Motor neuron (in vitro differentiated cells): ENCODE measurements around the gene TMEM51. TPM values are rescaled to one million over a fixed set of nuclear protein-coding genes. Genes with fewer than 3 reads are reported as not detected.

Experiments used
- ATAC-seq, 8 experiments: fragments of 200-7000 bp; cut with Tn5 transposase; replicated peaks in 6 of 8; 2 replicates each; pipeline ENCODE4 v1.8.0; 2021; ENCODE audit warnings: mild to moderate bottlenecking in 8 of 8, moderate library complexity in 8 of 8
- H3K27ac ChIP-seq, 2 donors: fragments of 250-450 bp; sonication (Bioruptor Pico); 2 replicates each; pipeline ENCODE4 v1.9.0; 2021; ENCODE audit warnings: antibody characterized with exemption in 2 of 2, mild to moderate bottlenecking in 2 of 2, moderate library complexity in 1 of 2
- H3K4me1 ChIP-seq, 2 donors: fragments of 250-450 bp; sonication (Bioruptor Pico); replicated peaks in 1 of 2; 2 replicates each; pipeline ENCODE4 v1.6.1; 2021; ENCODE audit warnings: antibody characterized with exemption in 2 of 2, mild to moderate bottlenecking in 2 of 2, moderate library complexity in 1 of 2
- H3K4me3 ChIP-seq, 5 donors: fragments of 250-450 bp; sonication (Bioruptor Pico); 2 replicates each; pipeline ENCODE4 v1.9.0; 2021; ENCODE audit warnings: antibody characterized with exemption in 5 of 5, mild to moderate bottlenecking in 5 of 5, moderate library complexity in 4 of 5
- WGBS, 10 experiments: fragments of 450-650 bp; shearing (Covaris generic); methylation state at CpG; one replicate each; pipeline ENCODE4 v1.0.0; 2022; 5-methylcytosine and 5-hydroxymethylcytosine counted together
- in situ Hi-C, 9 experiments: fragments of 400-800 bp; cut with MboI; loops; one replicate each; pipeline ENCODE4 v1.15.0; 2021; ENCODE audit warnings: low sequenced_read_pairs in 9 of 9, low pct_unique_long_range_greater_than_20kb in 2 of 9; ENCODE audit not compliant: unreplicated experiment in 9 of 9
- total RNA-seq, 8 experiments: library from RNA; unstranded; fragments of 300-600 nt; gene quantifications; 2 replicates each; pipeline versions ENCODE4 v1.2.3 to v1.2.4, GENCODE V29; 2022

The TMEM51 gene
- total RNA-seq, 8 experiments from 2014 or later, result 1.2 to 8.4 (median 3.6) TPM

- WGBS, 10 experiments, result 60 to 100% (median 80%) methylated on average over 1 to 17 of the region's 17 CpGs; no CpG with 5 or more reads in 1 of the 10 experiments
- ATAC-seq, result no peak
- no peak overlapping the region for H3K4me3 ChIP-seq
- in situ Hi-C loops, result loop anchor here in 2 of 9 experiments (10.0 kb wide), 1 partner anchor 117 kb away; no protein-coding TSS in a partner anchor
- H3K27ac ChIP-seq, result no peak overlapping the region
- peaks cover 0 to 5% of the 10 kb centered on the region in 2 donors for H3K4me1 ChIP-seq
These were observed 4.2 kb downstream of the TMEM51 start for GRCh38 chr1:15157524-15158399.

DNA sequence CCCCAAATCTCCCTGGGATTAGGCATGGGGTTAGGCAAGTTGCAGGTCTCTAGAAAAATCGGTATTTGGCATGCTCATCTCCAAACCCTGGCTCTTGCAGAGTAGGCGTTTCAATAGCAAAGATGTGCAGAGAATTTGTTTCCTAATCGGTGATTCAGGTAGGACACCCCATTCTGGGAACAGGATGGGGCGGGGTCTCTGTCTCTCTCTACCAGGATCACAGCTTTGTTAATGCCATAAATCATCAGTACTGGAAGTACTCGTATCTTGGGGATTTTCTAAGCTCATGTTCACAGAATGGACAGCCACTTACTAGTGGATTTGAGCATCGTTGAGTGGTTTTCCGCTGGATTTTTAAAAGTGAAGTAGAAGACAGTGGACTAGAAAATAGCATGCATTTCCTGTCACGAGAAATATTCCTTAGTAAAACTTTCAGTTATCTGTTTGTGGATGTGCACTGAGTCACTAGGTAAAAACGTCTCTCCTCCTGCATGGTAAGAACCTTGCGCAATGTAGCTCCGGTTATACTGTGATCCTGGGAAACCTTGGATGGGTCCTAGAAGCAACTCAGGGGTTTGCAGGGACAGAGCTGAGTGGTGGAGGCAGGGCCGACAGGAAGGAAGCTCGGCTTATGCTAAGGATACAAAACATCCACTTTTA is 5.1 kb downstream of the TMEM51 start:
- H3K27ac ChIP-seq, result no peak overlapping the region
- no peak for ATAC-seq
- H3K4me3 ChIP-seq, result no peak overlapping the region
- in situ Hi-C loops, result loop anchor here in 2 of 9 experiments (10.0 kb wide), 1 partner anchor 116 kb away; no protein-coding TSS in a partner anchor
- 13 to 88% (median 79%) methylated on average over 3 to 13 of the region's 13 CpGs; no CpG with 5 or more reads in 2 of the 10 experiments for WGBS, 10 experiments
- H3K4me1 ChIP-seq, result peaks cover 0 to 5% of the 10 kb centered on the region in 2 donors

GRCh38 chr1:15159166-15159555 is 5.6 kb downstream of the TMEM51 start:
- peaks cover 0 to 5% of the 10 kb centered on the region in 2 donors for H3K4me1 ChIP-seq
- 34 to 76% (median 62%) methylated on average over 2 to 7 of the region's 7 CpGs; no CpG with 5 or more reads in 2 of the 10 experiments for WGBS, 10 experiments
- no peak overlapping the region for H3K4me3 ChIP-seq
- H3K27ac ChIP-seq, result no peak overlapping the region
- in situ Hi-C loops, result loop anchor here in 2 of 9 experiments (10.0 kb wide), 1 partner anchor 116 kb away; no protein-coding TSS in a partner anchor
- ATAC-seq, result no peak

GRCh38 chr1:15160626-15161025 is 7.1 kb downstream of the TMEM51 start:
- H3K4me3 ChIP-seq, result no peak overlapping the region
- H3K27ac ChIP-seq, result no peak overlapping the region
- 20 to 53% (median 38%) methylated on average over 2 to 8 of the region's 8 CpGs; no CpG with 5 or more reads in 4 of the 10 experiments for WGBS, 10 experiments
- in situ Hi-C loops, result no loop called here
- no peaks in the 10 kb centered on the region for H3K4me1 ChIP-seq
- peak in 1 of 8 experiments; percentile 20 for ATAC-seq

- in situ Hi-C loops, result no loop called here
- 10 to 86% (median 53%) methylated on average over 1 to 3 of the region's 3 CpGs; no CpG with 5 or more reads in 1 of the 10 experiments for WGBS, 10 experiments
- H3K4me1 ChIP-seq, result no peaks in the 10 kb centered on the region
- ATAC-seq, result no peak
- no peak overlapping the region for H3K27ac ChIP-seq
- no peak overlapping the region for H3K4me3 ChIP-seq
These were observed 13.8 kb downstream of the TMEM51 start for GRCh38 chr1:15167386-15167785.

- H3K27ac ChIP-seq, result no peak overlapping the region
- no peaks in the 10 kb centered on the region for H3K4me1 ChIP-seq
- 21 to 86% (median 72%) methylated on average over 1 to 5 of the region's 5 CpGs; no CpG with 5 or more reads in 2 of the 10 experiments for WGBS, 10 experiments
- no peak overlapping the region for H3K4me3 ChIP-seq
- in situ Hi-C loops, result no loop called here
- peak in 2 of 8 experiments; percentile 73 to 88 for ATAC-seq
These were observed 14.9 kb downstream of the TMEM51 start for GRCh38 chr1:15168479-15168878.

DNA sequence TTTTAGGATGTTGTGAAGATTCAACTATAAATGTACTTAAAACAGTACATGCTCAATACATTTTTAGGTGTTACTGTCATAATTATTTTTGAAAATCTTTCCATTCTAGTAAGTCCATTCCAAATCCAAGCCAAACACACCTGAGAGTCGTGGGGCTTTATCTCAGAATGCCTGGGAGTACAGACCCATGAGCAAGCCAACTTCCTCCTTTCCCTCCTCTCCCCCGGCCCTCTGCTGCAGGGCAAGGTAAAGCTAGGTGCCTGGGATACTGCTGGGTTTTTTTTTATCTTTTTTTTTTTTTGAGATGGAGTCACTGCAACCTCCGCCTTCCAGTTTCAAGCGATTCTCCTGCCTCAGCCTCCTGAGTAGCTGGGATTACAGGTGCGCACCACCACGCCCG is 16.5 kb downstream of the TMEM51 start:
- in situ Hi-C loops, result no loop called here
- no peak overlapping the region for H3K4me3 ChIP-seq
- 74 to 100% (median 93%) methylated on average over 1 to 7 of the region's 7 CpGs for WGBS, 10 experiments
- ATAC-seq, result no peak
- no peaks in the 10 kb centered on the region for H3K4me1 ChIP-seq
- no peak overlapping the region for H3K27ac ChIP-seq

GRCh38 chr1:15171271-15171908 is 17.8 kb downstream of the TMEM51 start:
- in situ Hi-C loops, result no loop called here
- 60 to 92% (median 73%) methylated on average over 1 to 10 of the region's 15 CpGs; no CpG with 5 or more reads in 3 of the 10 experiments for WGBS, 10 experiments
- no peaks in the 10 kb centered on the region for H3K4me1 ChIP-seq
- no peak overlapping the region for H3K27ac ChIP-seq
- no peak overlapping the region for H3K4me3 ChIP-seq
- ATAC-seq, result peak in 1 of 8 experiments; percentile 20

DNA sequence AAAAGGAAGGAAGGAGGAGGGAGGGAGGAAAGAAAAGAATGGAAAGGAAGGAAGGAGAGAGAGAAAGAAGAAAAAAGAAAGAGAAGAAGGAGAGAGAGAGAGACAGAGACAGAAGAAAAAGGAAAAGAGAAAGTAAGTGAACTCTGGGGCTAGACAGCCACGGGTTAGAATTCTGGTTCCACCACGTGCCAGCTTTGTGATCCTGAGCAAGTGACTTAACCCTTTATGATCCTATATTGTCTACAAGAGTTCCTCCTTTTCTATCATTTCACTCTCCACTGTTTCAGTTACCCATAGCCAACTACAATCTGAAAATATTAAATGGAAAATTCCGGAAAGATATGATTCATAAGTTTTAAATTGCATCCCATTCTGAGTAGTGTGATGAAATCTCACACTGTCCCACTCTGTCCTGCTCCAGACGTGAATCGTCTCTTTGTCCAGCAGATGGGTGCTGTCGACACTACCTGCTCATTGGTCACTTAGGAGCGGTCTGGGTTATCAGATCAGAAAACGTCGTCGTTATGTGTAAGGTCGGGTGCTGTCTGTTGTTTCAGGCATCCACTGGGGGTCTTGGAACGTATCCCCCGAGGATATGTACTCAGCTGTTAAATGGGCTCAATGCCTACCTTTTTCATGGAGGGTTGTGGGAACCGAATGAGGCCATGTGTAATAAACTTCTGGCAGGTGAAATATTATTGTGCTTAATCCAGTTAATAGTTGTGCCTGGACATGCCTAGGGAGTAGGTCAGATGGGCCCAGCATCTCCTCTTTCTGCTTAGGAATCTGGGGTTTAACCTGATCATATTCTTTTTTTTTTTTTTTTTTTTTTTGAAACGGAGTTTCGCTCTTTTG is 19.1 kb downstream of the TMEM51 start:
- Histone ChIP-seq H3K4me3 (no peak overlapping the region), H3K27ac (no peak overlapping the region), H3K4me1 (no peaks in the 10 kb centered on the region)
- WGBS, 10 experiments, result 31 to 83% (median 70%) methylated on average over 5 to 16 of the region's 16 CpGs
- in situ Hi-C loops, result no loop called here
- peak in 1 of 8 experiments; percentile 47 for ATAC-seq

GRCh38 chr1:15173863-15174614 is 20.5 kb downstream of the TMEM51 start:
- H3K4me3 ChIP-seq, result no peak overlapping the region
- peaks cover 0 to 4% of the 10 kb centered on the region in 2 donors for H3K4me1 ChIP-seq
- in situ Hi-C loops, result no loop called here
- 63 to 91% (median 78%) methylated on average over 3 to 11 of the region's 11 CpGs for WGBS, 10 experiments
- no peak for ATAC-seq
- H3K27ac ChIP-seq, result no peak overlapping the region

- WGBS, 10 experiments, result 51 to 86% (median 63%) methylated on average over 2 to 3 of the region's 3 CpGs; no CpG with 5 or more reads in 4 of the 10 experiments
- no peak overlapping the region for H3K27ac ChIP-seq
These were observed 21.1 kb downstream of the TMEM51 start for GRCh38 chr1:15174615-15174983.

More at GRCh38 chr1:15174615-15174983, 21.1 kb downstream of the TMEM51 start:
- Histone ChIP-seq H3K4me3 (no peak overlapping the region), H3K4me1 (peaks cover 0 to 6% of the 10 kb centered on the region in 2 donors)
- no peak for ATAC-seq
- in situ Hi-C loops, result no loop called here
